SHP77 treated with DMSO at 0.1 percent for 48 hours (cell line): ENCODE measurements around the gene SMPD3.

Experiments
- DNase-seq: peaks from one replicate; lab custom pipeline; 2025; lab: John Stamatoyannopoulos, UW

SMPD3 gene

DNA sequence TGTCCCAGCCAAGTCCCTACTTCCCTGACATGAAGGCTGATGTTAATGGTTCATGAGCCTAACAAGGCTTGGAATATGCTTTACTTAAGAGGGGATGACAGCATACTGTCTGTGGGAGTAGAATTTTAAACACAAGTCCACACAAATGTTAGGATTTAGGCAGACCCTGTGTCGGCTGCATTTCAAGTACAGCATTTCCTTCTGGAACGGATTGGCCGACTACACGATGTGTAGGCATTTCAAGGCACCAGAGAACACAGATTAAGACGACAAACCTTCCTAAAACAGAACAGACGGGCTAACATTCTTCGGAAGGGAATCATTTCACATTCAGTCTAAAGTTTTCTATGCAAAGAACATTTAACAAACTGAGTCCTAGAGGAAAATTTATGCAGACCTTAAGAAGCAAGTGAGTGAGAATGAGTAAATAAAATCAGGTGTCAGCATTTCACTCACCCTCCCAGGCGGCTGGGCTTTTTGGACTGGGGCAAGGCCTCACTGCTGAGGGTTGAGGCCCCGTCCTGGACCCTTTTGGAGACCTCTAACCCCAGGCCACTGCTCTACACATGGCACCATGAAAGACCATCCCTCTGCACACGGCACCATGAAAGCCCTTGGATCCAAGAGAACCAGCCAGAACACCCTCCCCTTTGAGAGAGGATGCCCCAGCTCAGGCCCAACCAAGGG is 67.5 kb downstream of the SMPD3 start:
- no peak for DNase-seq

DNA sequence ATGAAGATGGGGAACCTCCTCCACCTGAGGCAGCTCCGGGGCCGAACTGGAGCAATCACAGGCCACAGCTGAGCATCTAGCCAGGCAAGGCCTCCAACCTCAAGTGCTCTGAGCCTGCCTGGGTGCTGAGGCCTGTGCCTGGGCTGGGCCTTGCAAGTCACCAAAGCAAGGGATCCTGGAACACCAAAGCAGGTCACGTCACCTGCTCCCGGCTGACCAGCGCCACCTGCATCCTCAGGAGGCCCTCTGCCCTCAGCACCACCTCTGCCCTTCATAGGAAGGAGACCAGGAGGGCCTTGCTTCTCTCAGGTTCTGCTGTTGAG is 68.0 kb downstream of the SMPD3 start:
- no peak for DNase-seq

DNA sequence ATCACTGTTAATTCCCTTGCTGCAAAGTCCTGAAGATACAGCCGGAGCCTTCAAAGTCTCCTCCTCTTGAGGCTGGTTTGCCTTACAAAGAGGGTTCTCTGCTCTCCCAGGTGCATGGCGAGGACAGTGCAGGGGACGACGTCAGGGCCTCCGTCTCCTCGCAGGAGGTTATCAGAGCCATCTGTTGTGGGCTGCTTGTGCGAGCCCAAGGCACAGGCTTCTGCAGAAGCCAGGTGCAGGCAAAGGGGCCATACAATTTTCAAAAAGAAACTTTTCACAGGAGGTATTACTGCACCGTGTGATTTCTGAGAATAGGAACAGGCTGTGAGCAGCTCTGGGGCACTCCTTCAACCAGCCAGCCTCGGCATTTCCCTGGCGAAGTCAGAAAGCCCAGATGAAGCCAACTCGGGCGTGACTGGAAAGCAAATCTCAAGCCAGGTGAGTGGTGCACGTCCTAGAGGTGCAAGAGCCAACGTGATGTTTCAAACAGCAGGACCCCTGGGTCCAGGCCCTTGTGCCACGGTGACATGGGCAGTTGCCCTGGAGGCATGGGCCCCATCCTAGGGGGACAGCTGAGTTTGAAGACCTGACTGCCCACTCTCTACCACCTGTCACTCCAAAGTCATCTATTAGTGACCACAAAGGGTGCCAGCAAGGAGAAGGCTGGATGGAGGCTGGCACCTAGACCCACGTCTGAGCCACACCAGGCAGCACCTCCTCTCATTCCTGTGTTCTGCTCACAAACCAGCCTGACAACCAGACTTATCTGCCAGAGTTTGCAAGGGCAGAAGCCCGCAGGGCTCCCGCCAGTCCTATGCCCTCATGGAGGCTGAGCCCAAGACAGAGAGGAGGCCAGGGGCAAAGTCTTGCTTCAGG is 68.6 kb downstream of the SMPD3 start:
- DNase-seq, result no peak

DNA sequence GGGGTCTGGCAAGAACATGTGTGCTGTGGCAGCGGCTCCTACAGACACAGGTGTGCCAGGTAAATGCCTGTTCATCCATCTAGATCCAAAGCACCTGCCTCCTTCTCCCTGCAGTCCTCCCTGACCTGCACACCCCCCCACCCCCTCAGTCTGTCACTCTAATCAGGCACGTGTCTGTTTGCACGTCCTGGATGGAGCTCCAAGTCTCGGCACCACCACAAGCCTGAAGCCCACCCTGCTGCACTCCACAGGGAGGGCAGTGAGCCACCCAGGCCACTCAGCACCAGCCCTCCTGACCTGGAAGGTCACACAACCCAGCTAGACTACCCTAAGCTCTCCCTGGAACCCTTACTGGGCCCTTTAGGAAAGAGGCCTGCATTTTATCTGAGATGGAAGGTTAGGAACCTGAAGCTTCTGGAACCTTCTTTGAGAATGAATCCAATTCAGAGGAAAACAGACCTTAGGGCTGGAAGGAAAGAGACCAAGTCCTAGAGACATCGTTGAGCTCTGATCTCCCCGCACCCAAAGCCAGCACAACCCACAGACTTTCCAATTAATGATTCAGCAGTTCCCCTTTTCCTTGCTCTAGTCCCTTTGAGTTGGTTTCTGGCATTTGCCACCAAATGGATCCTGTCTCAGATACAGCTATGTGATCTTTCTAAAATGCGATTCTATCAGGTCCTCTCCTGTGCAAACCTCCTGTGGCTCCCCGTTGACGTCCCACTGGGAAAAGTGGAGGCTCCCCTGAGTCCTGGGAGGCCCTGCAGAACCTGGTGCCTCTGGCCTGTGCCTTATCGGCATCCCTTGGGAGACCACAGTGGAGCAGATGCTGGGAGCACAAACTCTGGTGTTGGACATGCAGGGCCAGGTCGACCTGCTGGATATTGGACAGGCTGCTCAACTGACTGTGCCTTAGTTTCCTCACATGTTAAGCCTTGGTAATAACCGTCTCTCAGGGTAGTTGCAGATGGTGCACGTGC is 69.6 kb downstream of the SMPD3 start:
- no peak for DNase-seq

DNA sequence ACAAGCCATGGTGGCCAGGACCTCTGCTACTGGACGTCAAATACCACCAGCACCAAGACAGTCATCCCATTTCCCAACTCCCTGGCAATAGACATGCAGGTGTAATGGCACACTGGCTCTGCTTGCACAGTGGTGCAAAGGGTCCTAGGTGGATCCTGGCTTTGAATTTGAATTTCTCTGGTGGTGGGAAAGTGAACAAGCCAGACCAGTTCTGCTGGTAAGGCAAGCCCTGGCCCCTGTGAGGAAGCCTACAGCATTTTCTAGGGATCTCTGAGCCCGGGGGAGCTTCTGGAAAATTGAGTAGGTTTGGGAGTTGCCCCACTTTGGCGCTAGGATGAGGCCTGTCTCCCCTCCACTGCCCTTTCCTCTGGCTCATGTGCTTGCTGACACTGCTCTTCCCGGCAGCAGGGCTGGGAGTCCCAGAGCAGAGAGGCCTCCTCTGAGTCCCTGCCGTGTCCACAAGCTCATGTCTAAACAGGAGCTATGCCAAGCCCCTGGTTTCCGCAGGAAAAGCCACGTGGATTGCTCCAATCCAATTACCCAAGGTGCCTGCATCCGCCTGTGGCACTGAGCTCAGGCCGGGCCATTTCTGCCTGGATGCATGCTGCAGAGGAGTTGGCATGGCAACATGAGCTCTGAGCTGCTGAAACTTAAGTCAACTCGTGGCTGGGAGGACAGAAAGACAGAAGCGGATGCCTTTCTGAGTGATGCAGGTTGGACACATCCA is 70.5 kb downstream of the SMPD3 start:
- DNase-seq, result no peak

DNA sequence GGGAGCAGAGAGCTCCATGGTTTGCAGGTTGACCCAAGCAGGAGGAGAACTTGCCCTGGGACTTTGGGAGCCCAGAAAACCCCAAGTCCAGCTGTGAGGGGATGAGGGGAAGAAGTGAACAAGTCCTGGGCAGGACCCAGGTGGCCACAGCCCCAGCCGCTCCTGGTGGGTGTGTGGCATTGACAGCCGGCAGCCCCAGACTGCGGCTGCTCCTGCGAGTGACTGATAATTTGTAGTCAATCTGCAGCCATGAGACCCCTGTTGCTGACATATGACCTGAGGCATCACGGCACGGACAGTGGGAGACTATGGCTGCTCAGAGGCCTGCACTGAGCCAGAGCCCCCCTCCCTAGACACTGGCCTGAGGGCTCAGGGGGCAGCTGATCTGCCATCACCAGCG is 71.1 kb downstream of the SMPD3 start:
- DNase-seq, result no peak

DNA sequence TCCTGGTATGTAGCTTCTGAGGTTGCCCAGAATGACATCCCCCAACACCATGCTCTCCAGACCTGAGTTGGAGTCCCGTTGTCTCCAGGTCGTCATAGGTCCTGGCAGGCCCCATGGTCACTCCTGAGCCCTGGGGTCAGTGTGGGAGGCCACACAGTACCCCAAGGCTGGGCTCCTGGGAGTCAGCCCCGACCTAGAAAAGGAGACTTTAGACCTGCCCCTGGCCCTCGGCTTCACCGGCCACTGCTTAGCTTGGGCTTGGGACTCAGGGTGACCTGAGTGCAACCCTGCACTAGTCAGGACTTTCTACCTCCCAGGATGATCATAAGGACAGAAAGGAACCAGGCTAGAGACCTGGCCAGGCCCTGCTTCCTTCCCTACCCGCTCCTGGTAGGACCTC is 71.7 kb downstream of the SMPD3 start:
- DNase-seq, result no peak

DNA sequence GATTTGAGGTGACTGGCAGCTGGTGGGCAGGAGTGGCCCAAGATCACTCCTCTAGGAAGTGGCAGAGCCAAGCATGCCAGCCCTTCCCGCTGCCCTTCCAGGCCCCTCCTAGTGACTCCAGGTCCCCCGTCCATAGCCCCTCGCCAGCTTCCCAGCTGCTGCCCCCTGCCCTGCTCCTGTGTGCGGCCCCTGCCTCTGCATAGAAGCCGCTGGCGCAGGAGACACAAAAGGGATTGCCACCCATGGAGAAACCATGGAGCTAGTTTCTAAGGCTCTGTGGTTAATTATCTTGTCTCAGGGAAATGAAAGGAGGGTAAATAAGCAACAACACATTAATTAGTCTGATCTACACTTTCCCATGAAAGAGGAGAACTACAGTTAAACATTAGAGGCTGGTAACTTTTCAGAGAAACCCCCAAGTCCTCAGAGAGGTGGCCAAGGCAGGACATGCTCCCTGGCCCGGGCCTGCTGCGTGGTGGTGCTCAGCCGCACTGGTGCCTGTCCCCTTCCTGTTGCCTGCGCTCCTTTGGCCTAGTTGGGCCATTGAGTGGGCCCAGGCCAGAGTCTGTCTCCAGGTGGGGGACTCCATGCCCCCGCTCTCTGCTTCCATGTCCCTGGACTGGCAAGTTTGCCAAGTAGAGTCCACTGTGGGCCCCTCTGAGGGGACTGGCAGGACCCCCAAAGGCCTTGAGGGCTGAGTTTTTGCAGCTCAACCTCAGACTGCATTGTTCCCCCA is 72.3 kb downstream of the SMPD3 start:
- no peak for DNase-seq

DNA sequence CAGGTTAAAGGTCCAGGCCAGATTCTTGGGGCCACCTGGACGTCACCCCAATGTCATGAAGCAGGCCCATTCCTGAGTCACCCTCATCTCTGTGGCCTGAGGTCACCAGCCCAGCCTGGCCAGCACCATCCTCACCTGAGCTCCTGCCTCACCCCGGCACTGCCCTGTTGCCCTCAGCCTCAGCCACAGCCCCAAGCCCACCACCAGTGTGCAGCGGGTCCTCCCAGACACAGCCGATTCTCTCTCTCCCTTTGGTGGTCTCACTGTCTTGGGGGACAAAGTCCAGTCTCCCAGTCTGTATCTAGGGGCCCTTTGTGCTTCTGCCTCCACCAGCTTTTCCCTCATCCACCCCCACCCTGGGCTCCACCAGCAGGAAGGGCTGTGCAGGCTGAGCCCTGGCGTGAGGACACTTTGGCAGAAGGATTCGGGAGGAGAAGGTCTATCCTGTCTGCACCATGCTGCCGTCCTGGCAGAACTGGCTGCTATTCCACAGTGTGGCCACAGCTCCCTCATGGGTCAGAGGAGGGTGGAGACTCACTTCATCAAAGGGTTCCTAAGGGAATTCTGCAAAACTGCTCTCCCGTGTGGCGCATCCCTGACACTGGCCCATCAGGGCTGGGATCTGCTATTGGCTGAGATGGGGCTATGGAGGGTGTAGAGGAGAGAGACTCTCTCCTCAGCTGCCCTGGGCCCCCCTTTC is 73.2 kb downstream of the SMPD3 start:
- DNase-seq, result no peak

DNA sequence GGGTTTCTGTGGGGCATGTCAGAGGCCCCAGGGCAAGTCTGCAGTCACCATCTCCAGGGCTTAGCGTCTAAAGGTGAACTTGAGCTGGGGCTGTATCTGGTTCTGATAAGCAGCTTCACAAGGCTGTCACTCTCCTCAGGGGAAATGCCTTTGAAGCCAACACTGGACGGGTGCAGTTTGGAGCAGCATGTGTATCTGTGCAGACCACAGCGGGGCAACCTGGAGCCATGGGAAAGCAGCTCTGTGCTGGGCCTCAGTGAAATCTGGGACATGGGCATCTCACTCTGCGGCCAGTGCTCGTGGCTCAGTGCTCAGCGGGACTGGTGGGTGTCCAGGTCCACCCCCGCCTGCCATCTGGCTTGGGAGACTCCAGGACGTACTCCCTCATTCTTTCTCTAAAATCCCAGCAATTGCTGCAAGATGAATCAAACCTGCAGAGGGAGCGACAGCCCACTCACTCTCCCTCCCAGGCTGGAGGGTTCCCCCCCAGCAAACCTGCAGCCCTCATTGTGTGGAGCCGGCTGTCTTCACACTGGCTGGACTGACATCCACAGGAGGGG is 74.0 kb downstream of the SMPD3 start:
- no peak for DNase-seq

DNA sequence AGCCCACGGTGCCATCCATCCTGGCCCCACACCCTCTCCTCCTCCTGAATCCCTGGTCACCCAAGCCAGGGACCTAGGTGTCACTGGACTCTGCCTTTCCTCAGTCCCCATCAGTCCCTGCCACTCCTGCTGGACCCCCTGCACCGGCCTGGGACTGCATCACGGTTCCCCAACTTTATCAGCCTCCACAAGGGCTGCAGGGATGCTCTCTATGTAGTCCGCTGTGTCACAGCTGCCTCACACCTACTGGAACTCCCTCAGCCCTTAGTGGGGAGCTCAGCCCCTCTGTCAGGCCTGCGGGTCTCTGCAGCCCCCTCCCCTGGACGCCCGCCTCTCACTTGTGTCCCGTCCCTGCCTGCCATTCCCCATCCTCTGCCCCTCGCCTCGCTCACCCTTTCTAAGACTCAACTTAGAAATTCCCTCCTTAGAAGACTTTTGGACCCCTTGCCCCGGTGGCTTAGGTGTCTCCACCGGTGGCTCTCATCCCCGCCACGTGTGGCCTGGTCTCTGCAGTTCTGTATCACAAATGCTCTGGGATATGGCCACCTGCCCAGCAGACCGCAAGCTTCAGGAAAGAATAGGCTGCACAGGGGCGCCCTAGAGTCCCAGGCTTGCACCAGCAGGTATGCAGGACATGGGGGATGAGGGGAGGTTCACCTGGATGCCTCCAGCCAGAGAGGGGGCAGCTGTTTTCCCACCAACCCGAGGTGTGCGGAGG is 74.6 kb downstream of the SMPD3 start:
- no peak for DNase-seq

DNA sequence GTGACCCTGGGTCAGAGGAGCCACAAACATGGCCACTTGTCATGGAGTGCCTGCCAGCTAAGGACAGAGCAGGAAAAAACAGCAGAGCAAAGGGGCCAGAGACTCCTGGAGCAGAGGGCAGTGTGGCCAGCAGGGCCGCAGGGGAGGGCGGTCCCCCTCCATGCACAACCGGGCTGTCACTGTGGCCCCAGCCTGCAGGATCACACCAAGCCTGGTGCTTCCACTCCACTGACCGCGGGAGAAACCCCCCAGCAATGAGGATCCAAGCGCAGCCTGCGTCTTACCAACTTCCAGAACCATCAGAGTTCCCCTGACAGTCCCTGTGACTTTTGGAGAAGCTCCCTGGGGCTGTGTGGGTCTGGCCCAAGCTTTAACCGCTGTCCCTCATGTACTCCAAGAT is 75.5 kb downstream of the SMPD3 start:
- no peak for DNase-seq

DNA sequence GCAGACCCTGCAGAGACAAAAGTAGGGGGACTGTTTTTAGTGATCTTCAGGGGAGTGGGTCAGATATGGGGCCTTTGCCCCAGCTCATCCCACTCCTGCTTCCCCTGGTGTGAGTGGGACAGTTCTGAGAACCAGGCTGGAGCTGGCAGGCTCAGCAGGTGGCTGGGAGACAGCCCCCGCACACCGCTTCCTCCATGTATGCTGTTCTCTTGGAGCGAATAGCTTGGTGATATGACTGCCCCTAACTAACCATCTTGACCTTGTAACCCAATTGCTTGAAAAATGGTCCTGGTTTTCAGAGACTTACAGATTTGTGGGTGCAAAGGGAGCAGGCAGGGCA is 76.0 kb downstream of the SMPD3 start:
- no peak for DNase-seq

DNA sequence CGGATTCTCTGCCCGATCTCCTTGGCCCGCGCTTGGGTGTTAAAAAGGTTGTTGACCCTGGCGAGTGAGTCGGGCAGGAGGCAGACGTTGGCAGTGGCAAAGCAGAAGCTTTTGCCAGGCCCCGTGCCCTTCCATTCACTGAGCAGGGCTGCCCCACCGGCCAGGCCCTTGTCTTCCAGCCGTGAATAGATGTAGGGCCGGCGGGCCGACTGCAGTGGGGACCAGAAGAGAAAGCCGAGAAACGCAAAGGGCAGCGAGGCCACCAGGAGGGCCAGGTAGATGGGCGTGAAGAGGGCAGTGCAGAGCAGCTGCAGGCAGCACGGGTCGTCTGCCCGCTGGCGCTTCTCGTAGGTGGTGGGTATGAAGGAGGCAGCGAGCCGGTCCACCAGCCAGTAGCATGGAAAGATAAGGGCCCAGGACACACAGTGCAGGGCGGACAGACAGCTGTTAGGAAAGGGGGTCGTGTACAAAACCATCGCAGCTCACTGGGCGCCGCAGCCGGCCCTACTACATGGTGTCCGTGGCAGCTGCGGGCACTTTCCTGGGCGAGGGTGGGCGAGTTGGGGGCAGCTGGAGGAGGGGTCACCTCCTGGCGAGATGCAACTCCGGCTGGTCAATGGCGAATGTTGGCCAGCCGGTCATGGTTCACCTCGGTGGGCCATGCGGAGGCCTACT is 76.5 kb downstream of the SMPD3 start:
- DNase-seq, result no peak

DNA sequence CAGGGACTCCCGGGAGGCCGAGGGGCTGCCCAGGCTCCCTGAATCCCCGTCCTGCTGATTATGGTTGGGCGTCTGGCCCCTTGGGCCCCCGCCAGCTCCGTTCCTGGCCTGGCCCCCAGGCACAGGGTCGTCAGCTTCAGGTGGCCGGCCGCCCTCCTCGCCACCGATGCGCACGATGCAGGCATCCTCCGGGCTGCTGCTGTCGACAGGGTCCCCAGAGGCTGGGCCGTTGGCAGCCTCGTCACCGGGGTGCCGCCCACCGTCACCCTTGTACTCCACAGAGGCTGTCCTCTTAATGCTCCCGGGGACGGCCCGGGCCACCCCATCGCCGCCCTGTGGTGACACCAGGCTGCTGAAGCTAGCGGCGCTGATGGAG is 77.0 kb downstream of the SMPD3 start:
- DNase-seq, result no peak

DNA sequence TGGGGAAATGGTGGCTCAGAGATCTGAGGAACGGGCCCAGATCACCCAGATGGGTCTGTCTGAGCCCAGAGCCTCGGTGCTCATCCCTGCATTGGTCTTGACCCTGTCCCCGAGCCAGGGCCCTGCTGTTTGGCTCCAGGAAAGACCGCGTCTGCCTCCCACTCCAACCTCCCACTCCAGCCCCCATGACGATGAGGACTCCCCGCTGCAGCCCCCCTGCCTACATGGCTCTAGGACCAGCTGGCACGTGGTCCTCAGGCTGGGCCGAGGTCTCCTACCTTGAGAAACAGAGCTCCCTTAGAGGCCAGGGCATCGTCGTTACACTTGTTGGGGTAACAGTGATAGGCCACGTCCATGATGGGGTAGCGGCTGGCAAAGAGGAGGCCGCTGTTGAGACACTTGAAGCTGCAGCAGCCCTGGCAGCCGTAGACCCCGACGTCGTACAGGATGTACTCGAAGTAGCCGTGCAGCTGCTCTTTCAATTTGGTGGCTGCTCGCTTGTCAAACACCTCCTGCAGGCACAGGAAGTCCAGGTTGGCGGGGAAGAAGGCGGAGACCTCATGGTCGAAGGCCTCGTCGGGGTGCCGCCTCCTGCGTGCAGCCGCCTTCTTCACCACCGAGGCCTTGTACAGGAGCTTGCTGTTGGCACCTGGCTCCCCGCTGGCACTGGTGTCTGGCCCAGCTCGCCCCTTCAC is 77.6 kb downstream of the SMPD3 start:
- peak; percentile 28 for DNase-seq

DNA sequence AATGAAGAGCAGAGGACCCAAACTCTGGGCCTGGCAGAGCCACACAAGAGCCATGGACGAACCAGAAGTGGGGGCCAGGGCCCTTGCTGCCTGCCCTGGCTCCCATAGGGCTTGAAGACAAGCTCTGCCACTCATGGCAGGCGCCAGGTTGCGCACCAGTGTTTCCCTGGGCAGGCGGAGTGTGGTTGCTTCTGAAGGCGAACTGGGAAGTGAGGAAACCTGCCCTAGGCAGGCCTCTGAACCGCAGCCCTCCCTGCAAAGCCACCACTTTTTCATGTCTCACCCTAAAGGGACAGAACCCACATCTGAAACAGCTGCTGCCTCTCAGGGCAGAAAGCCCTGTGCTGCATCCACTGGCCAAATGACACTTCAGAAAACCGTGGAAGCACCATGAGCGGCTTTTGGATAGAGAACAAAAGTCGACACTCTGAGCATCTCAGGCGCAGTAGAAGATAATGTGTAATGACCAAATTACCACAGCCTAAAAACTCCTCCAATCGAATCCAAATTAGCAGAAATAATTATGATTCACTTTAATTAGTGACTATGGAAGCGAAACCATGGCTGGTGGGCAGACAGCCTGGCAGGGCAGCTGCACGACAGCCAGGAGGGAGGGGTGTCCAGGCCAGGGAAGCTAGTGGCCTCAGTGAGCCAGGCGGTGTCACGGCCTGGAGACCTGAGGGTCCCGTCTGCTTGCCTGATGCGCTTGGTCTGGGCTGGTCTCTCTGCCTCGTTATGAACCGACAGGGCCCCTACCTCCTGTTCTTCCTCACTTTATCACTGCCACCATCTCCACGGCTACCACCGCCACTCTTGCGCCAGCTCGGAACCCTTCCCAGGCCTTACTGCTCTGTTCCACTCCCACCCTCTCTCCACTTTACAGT is 78.4 kb downstream of the SMPD3 start:
- DNase-seq, result no peak

DNA sequence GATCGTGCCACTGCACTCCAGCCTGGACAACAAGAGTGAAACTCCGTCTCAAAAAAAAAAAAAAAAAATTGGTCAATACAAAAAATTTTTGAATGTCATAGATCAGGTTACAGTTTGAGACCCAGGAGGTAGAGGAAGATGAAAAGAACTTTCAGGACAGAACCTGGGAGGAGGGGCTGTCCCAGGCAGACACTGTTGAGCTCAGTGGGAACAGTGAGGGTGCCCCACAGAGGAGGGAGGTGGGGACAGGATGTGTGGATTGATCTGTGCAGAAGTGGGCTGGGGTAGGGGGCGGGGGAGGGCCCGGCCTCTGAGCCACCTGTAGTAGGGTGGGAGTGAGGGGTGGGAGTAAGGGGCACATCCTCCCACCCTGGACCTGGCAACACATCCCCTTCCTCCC is 79.1 kb downstream of the SMPD3 start:
- DNase-seq, result no peak
